A673 (cell line): ENCODE data around the gene UBE2L3. TPM values are rescaled to one million over a fixed set of nuclear protein-coding genes. Genes with fewer than 3 reads are reported as not detected.

Source experiments
- BruUV-seq: library from RNA; stranded (reverse); fragments of 400-500 nt; replicated peaks from 2 replicates; lab custom pipeline; 2021; lab: Mats Ljungman, UMichigan
- CTCF ChIA-PET: fragments of 300-600 bp; sonication (Branson Sonifier 250); formaldehyde crosslinking; loops from one replicate; lab custom pipeline; 2022; ENCODE audit warnings: antibody characterized with exemption; lab: Charles Lee
- POLR2A ChIA-PET: fragments of 300-600 bp; sonication (Branson Sonifier 250); formaldehyde crosslinking; loops from one replicate; lab custom pipeline; 2022; ENCODE audit warnings: antibody characterized with exemption; ENCODE audit not compliant: low non-redundant PET; lab: Charles Lee
- DNase-seq: peaks from one replicate; pipeline ENCODE4 v3.0.0-alpha.2; 2015; ENCODE audit warnings: low spot score
- H3K27ac ChIP-seq: fragments of 200-600 bp; sonication (generic); 2 replicates; pipeline ENCODE4 v1.5.1; 2016; ENCODE audit warnings: mixed run types, low read depth, mild to moderate bottlenecking, mixed read lengths, antibody characterized with exemption, low read length; ENCODE audit not compliant: poor library complexity, severe bottlenecking
- H3K27me3 ChIP-seq: fragments of 200-600 bp; sonication (generic); replicated peaks from 2 replicates; pipeline ENCODE4 v1.6.1; 2017; ENCODE audit warnings: mixed run types, low read depth, mild to moderate bottlenecking, mixed read lengths, antibody characterized with exemption, low read length; ENCODE audit not compliant: insufficient read depth, poor library complexity
- H3K36me3 ChIP-seq: fragments of 200-600 bp; sonication (generic); 2 replicates; pipeline ENCODE4 v1.6.1; 2016; ENCODE audit warnings: mixed run types, mild to moderate bottlenecking, mixed read lengths, antibody characterized with exemption, low read length; ENCODE audit not compliant: insufficient read depth, poor library complexity, severe bottlenecking
- H3K4me1 ChIP-seq: fragments of 200-600 bp; sonication (generic); 2 replicates; pipeline ENCODE4 v1.6.1; 2017; ENCODE audit warnings: mixed run types, mild to moderate bottlenecking, mixed read lengths, antibody characterized with exemption, low read length; ENCODE audit not compliant: insufficient read depth, poor library complexity, severe bottlenecking
- H3K4me3 ChIP-seq: fragments of 200-600 bp; sonication (generic); 2 replicates; pipeline ENCODE4 v1.5.1; 2016; ENCODE audit warnings: low read depth, mixed run types, mild to moderate bottlenecking, mixed read lengths, low read length; ENCODE audit not compliant: poor library complexity, severe bottlenecking
- H3K9me3 ChIP-seq: fragments of 200-600 bp; sonication (generic); 2 replicates; pipeline ENCODE4 v1.6.1; 2016; ENCODE audit warnings: mixed run types, low read depth, mild to moderate bottlenecking, mixed read lengths, antibody characterized with exemption, low read length; ENCODE audit not compliant: poor library complexity, severe bottlenecking
- CTCF ChIP-seq: fragments of 300-800, 200-600 bp; sonication (generic); conservative IDR thresholded peaks from 2 replicates; pipeline ENCODE4 v1.5.1; 2017; ENCODE audit warnings: low read depth, mild to moderate bottlenecking, antibody characterized with exemption, low read length, moderate library complexity, mixed read lengths
- EZH2 ChIP-seq: fragments of 200-600 bp; sonication (generic); IDR thresholded peaks from 2 replicates; pipeline ENCODE4 v1.6.1; 2017; ENCODE audit warnings: borderline replicate concordance, low read depth, mild to moderate bottlenecking, mixed read lengths, antibody characterized with exemption, low read length; ENCODE audit not compliant: poor library complexity, severe bottlenecking
- intact Hi-C: fragments of 100-400 bp; cut with micrococcal nuclease; formaldehyde crosslinking; loops from one replicate; pipeline ENCODE4 v1.10.0; 2022; ENCODE audit not compliant: unreplicated experiment
- total RNA-seq: library from RNA; stranded (reverse); gene quantifications from 2 replicates; pipeline ENCODE4 v1.2.3, GENCODE V29; 2021

UBE2L3 gene
- total RNA-seq, 1 experiment from 2014 or later: 118 TPM

DNA sequence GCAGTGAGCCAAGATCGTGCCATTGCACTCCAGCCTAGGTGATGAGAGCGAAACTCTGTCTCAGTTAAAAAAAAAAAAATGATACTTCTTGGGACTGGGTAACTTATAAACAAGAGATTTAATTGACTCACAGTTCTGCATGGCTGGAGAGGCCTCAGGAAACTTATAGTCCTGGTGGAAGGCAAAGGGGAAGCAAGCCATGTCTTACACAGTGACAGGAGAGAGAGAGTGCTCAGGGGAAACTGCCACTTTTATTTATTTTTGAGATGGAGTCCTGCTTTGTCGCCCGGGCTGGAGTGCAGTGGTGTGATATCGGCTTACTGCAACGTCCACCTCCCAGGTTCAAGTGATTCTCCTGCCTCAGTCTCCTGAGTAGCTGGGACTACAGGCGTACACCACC is 82.8 kb downstream of the UBE2L3 start:
- no peak for DNase-seq
- Histone ChIP-seq H3K4me3 (no peak overlapping the region), H3K27ac (no peak overlapping the region), H3K36me3 (peaks cover 16% of the 10 kb centered on the region), H3K9me3 (no peaks in the 10 kb centered on the region), H3K4me1 (peaks cover 6% of the 10 kb centered on the region), H3K27me3 (no peaks in the 10 kb centered on the region)
- no TSS peak for BruUV-seq
- TF ChIP-seq EZH2: no peak
- no peak for TF ChIP-seq CTCF
- POLR2A ChIA-PET: no interaction called here
- intact Hi-C loops: no loop called here
- CTCF ChIA-PET: no interaction called here

- Histone ChIP-seq H3K9me3 (no peaks in the 10 kb centered on the region), H3K4me1 (peaks cover 6% of the 10 kb centered on the region), H3K27me3 (no peaks in the 10 kb centered on the region), H3K4me3 (peak overlapping the region; percentile 67), H3K36me3 (peaks cover 16% of the 10 kb centered on the region), H3K27ac (peak overlapping the region; percentile 83)
- CTCF ChIA-PET: no interaction called here
- intact Hi-C loops: no loop called here
- TF ChIP-seq CTCF (no peak), EZH2 (no peak)
- TSS peak; percentile 81 for BruUV-seq
- DNase-seq: no peak
- POLR2A ChIA-PET: no interaction called here
These were observed 83.5 kb downstream of the UBE2L3 start for GRCh38 chr22:21650823-21651520.

DNA sequence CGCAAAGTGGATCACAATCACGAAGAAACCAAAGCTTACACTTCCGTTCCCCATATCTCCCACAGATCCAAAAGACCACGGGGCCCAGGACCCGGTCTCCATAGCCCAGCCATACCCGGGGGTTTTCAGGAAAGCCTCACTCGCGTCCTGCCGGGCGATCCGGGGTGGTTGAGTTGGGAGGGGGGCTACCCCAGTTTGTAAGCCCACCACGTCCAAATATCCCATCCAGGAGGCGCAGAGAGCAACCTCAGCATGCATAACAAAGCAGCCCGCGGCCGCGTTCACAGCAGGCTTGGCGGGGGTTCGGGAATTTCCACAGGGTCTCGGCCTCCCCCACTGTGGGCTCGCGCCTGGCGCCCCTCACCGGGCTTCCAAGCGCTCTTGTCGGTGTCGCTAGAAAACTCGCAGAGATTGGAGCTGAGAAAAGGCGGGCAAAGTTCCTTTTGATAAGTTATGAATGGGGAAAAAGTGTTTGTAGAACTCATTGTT is 84.1 kb downstream of the UBE2L3 start:
- Histone ChIP-seq H3K27ac (peak overlapping the region; percentile 83), H3K4me3 (peak overlapping the region; percentile 67), H3K27me3 (no peaks in the 10 kb centered on the region), H3K9me3 (no peaks in the 10 kb centered on the region), H3K4me1 (peaks cover 6% of the 10 kb centered on the region), H3K36me3 (peaks cover 16% of the 10 kb centered on the region)
- intact Hi-C loops: no loop called here
- POLR2A ChIA-PET: no interaction called here
- TF ChIP-seq CTCF (no peak), EZH2 (no peak)
- CTCF ChIA-PET: interaction anchor here (1.2 kb wide), 1 partner anchor 9 kb away, joined by 4 read pairs; the partner anchor contains the start of gene SDF2L1
- no TSS peak for BruUV-seq
- DNase-seq: no peak
